Measurements from ENCODE around the gene WWOX. TPM values are rescaled to one million over a fixed set of nuclear protein-coding genes. Genes with fewer than 3 reads are reported as not detected.

The WWOX gene
- total and polyA plus RNA-seq, 2 donors (not counting 3 experiments of a cell fraction or from before 2014, with no cell fraction given) = 6.2 to 12.5 TPM

DNA sequence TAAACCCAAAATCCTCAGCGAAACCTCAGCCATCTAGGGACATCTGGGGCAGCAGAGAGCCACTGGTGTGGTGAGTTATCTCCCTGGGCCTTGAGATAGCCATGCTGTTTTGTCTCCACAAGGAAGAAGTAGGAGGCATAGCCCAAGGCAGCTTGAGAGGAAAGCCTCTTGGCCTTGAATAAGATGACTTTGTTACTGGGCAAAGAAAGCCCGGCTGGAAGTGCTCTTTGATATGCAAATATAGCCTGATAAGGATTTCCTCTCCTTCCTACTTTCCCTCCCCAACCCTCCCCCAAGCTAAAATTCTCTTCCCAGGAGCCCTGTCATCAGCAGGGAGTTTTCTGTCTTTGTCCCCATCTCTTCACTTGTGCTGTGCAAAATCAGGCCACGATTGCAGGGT lies 806.7 kb downstream of the WWOX start:
- FAIRE-seq = no peak

DNA sequence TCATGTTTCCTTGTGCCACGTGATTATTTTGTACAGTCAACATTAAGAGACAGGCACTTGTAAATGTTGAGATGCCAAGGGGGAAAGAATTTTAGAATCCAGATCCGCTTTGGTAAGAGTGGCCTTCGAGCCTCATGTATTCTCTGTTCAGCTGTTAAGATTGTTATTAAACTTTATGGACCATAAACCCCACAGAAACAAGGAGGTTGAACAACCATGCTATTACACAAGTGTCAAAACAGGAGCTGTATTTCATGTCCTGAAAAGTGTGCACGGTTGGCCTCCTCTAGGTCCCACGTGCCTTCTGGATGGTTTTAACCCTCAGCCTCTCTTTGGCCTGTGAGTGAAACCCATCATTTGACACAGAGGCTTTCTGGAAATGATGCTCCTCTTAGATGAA lies 809.8 kb downstream of the WWOX start:
- H3K4me2 ChIP-seq (ENCODE audit: insufficient read depth, low read length) = no peak overlapping the region
- CTCF ChIA-PET = no interaction called here
- intact Hi-C loops (cut with micrococcal nuclease) (no loop called here), dilution Hi-C loops (cut with MboI; ENCODE audit: extremely low pct_ligation_motif_present, low sequenced_read_pairs) (no loop called here)
- FAIRE-seq (no peak), DNase-seq (ENCODE audit: low read depth, low spot score) (no peak)
- no peak overlapping the region for H3K9ac ChIP-seq (replicated peaks; ENCODE audit: extremely low read depth, insufficient read depth, low read length)
- no peak overlapping the region for H3K4me3 ChIP-seq (replicated peaks in 1 of 3; ENCODE audit: insufficient read depth in 1 of 3, low read depth in 1 of 3, low read length in 3 of 3)
- no peak overlapping the region for H2AFZ ChIP-seq (ENCODE audit: low read depth, low read length)
- no peaks in the 10 kb centered on the region for H3K9me1 ChIP-seq (replicated peaks; ENCODE audit: control insufficient read depth, extremely low read depth, insufficient read depth, low read length)
- POLR2A ChIA-PET = no interaction called here
- H3K79me2 ChIP-seq (ENCODE audit: control insufficient read depth, insufficient read depth, low read length) = no peaks in the 10 kb centered on the region
- H3K27ac ChIP-seq (ENCODE audit: insufficient read depth, low read depth, low read length) = no peak overlapping the region
- no peaks in the 10 kb centered on the region for H3K27me3 ChIP-seq (ENCODE audit: control insufficient read depth in 2 of 2, insufficient read depth in 2 of 2, low read length in 2 of 2)
- no TSS peak for BruUV-seq (replicated peaks)
- H3K36me3 ChIP-seq (ENCODE audit: control insufficient read depth in 2 of 2, extremely low read depth in 1 of 2, insufficient read depth in 2 of 2, low read length in 2 of 2) = no peaks in the 10 kb centered on the region
- no peaks in the 10 kb centered on the region for H4K20me1 ChIP-seq (replicated peaks; ENCODE audit: control insufficient read depth, extremely low read depth, insufficient read depth, low read length)
- H3K4me1 ChIP-seq (ENCODE audit: control insufficient read depth, extremely low read depth, insufficient read depth, low read length) = no peaks in the 10 kb centered on the region
- no peaks in the 10 kb centered on the region for H3K9me3 ChIP-seq (replicated peaks; ENCODE audit: control insufficient read depth, insufficient read depth, low read length)
- TF ChIP-seq, protein P1, sequence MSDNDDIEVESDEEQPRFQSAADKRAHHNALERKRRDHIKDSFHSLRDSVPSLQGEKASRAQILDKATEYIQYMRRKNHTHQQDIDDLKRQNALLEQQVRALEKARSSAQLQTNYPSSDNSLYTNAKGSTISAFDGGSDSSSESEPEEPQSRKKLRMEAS (IDR thresholded peaks at IDR 0.05; ENCODE audit: insufficient read depth, insufficient read length) = no peak
- no peak for TF ChIP-seq POLR2A (IDR thresholded peaks at IDR 0.05; ENCODE audit: low read depth, low read length)
- TF ChIP-seq JUN (IDR thresholded peaks at IDR 0.05; ENCODE audit: borderline replicate concordance, insufficient read depth, insufficient read length, low read depth) = no peak
- TF ChIP-seq EZH2 (IDR thresholded peaks at IDR 0.05; ENCODE audit: borderline replicate concordance, low read depth, low read length, severe bottlenecking) = no peak
- no peak for TF ChIP-seq POLR2AphosphoS5 (IDR thresholded peaks at IDR 0.05; ENCODE audit: insufficient read depth, low read depth, low read length)
- no peak for TF ChIP-seq MYC (IDR thresholded peaks at IDR 0.05; ENCODE audit: low read depth, low read length)
- no peak for TF ChIP-seq FOS (IDR thresholded peaks at IDR 0.05; ENCODE audit: borderline replicate concordance, insufficient read depth, low read length)

More for the DNA sequence above, 806.7 kb downstream of the WWOX start:
- Histone ChIP-seq H3K4me3 (replicated peaks in 1 of 3; ENCODE audit: insufficient read depth in 1 of 3, low read depth in 1 of 3, low read length in 3 of 3) (no peak overlapping the region), H4K20me1 (replicated peaks; ENCODE audit: control insufficient read depth, extremely low read depth, insufficient read depth, low read length) (no peaks in the 10 kb centered on the region), H3K4me1 (ENCODE audit: control insufficient read depth, extremely low read depth, insufficient read depth, low read length) (no peaks in the 10 kb centered on the region), H2AFZ (ENCODE audit: low read depth, low read length) (no peak overlapping the region), H3K9ac (replicated peaks; ENCODE audit: extremely low read depth, insufficient read depth, low read length) (no peak overlapping the region), H3K9me3 (replicated peaks; ENCODE audit: control insufficient read depth, insufficient read depth, low read length) (peaks cover 5% of the 10 kb centered on the region), H3K4me2 (ENCODE audit: insufficient read depth, low read length) (no peak overlapping the region), H3K27me3 (ENCODE audit: control insufficient read depth in 2 of 2, insufficient read depth in 2 of 2, low read length in 2 of 2) (no peaks in the 10 kb centered on the region), H3K36me3 (ENCODE audit: control insufficient read depth in 2 of 2, extremely low read depth in 1 of 2, insufficient read depth in 2 of 2, low read length in 2 of 2) (no peaks in the 10 kb centered on the region), H3K27ac (ENCODE audit: insufficient read depth, low read depth, low read length) (no peak overlapping the region), H3K9me1 (replicated peaks; ENCODE audit: control insufficient read depth, extremely low read depth, insufficient read depth, low read length) (no peaks in the 10 kb centered on the region), H3K79me2 (ENCODE audit: control insufficient read depth, insufficient read depth, low read length) (no peaks in the 10 kb centered on the region)
- intact Hi-C loops (cut with micrococcal nuclease) = no loop called here
- ChIA-PET POLR2A (no interaction called here), CTCF (no interaction called here)
- dilution Hi-C loops (cut with MboI; ENCODE audit: extremely low pct_ligation_motif_present, low sequenced_read_pairs) = no loop called here
- TF ChIP-seq FOS (IDR thresholded peaks at IDR 0.05; ENCODE audit: borderline replicate concordance, insufficient read depth, low read length) (no peak), EZH2 (IDR thresholded peaks at IDR 0.05; ENCODE audit: borderline replicate concordance, low read depth, low read length, severe bottlenecking) (no peak)
- no TSS peak for BruUV-seq (replicated peaks)
- DNase-seq (ENCODE audit: low read depth, low spot score) = no peak
